Endothelial cell of umbilical vein (primary cell): ENCODE data around the gene LGI2. TPM values are rescaled to one million over a fixed set of nuclear protein-coding genes. Genes with fewer than 3 reads are reported as not detected.

Experiments used
- BruUV-seq: library from RNA; stranded (reverse); fragments of 400-500 nt; replicated peaks from 2 replicates; lab custom pipeline; 2021; lab: Mats Ljungman, UMichigan
- CTCF ChIA-PET: fragments of 300-600, 350-600 bp; sonication (Branson Sonifier 250); formaldehyde crosslinking; loops from one replicate; lab custom pipeline; 2021; ENCODE audit warnings: antibody characterized with exemption, inconsistent platforms; lab: Charles Lee
- POLR2A ChIA-PET: fragments of 300-600, 350-600 bp; sonication (Branson Sonifier 250); formaldehyde crosslinking; loops from one replicate; lab custom pipeline; 2021; ENCODE audit warnings: antibody characterized with exemption, inconsistent platforms; lab: Charles Lee
- DNase-seq: peaks from one replicate; pipeline ENCODE4 v3.0.0-alpha.2; 2011; ENCODE audit warnings: low read depth, low spot score
- FAIRE-seq: peaks from 2 replicates; lab custom pipeline; 2011; peaks lifted over from hg19 to GRCh38; lab: Jason Lieb, UNC
- H2AFZ ChIP-seq: 2 replicates; pipeline ENCODE4 v1.6.0; 2012; ENCODE audit warnings: low read depth, low read length, control low read depth, inconsistent platforms
- H3K27ac ChIP-seq: 2 replicates; pipeline ENCODE4 v1.5.1; 2011; ENCODE audit warnings: low read depth, mild to moderate bottlenecking, control low read depth, low read length, moderate library complexity; ENCODE audit not compliant: insufficient read depth
- H3K27me3 ChIP-seq, 2 experiments: 2 replicates each; pipeline versions ENCODE4 v1.6.0 to v1.6.1; 2011; ENCODE audit warnings: low read length in 2 of 2, mixed read lengths in 1 of 2; ENCODE audit not compliant: control insufficient read depth in 2 of 2, insufficient read depth in 2 of 2
- H3K36me3 ChIP-seq, 2 experiments: 2 replicates in 1 of 2; 3 replicates in 1 of 2; pipeline ENCODE4 v1.5.1; 2011; ENCODE audit warnings: low read length in 2 of 2, mild to moderate bottlenecking in 1 of 2, moderate library complexity in 1 of 2; ENCODE audit not compliant: control insufficient read depth in 2 of 2, insufficient read depth in 2 of 2; ENCODE audit errors: extremely low read depth in 1 of 2
- H3K4me1 ChIP-seq: 3 replicates; pipeline ENCODE4 v1.5.1; 2011; ENCODE audit warnings: mild to moderate bottlenecking, low read length; ENCODE audit not compliant: control insufficient read depth, insufficient read depth; ENCODE audit errors: extremely low read depth
- H3K4me2 ChIP-seq: 2 replicates; pipeline ENCODE4 v1.6.1; 2011; ENCODE audit warnings: low read length, control low read depth, mixed read lengths; ENCODE audit not compliant: insufficient read depth
- H3K4me3 ChIP-seq, 3 experiments: fragments of 200-600 bp in 1 of 3; sonication (generic), shearing (Covaris generic) in 1 of 3; replicated peaks in 1 of 3; 2 replicates each; pipeline ENCODE4 v1.5.1; 2011 to 2016; ENCODE audit warnings: control low read depth in 3 of 3, low read length in 3 of 3, mild to moderate bottlenecking in 2 of 3, inconsistent platforms in 1 of 3, low read depth in 1 of 3, moderate library complexity in 1 of 3; ENCODE audit not compliant: insufficient read depth in 1 of 3
- H3K79me2 ChIP-seq: 2 replicates; pipeline ENCODE4 v1.6.0; 2012; ENCODE audit warnings: low read length, inconsistent platforms; ENCODE audit not compliant: control insufficient read depth, insufficient read depth
- H3K9ac ChIP-seq: replicated peaks from 2 replicates; pipeline ENCODE3; 2011; ENCODE audit warnings: low read length, control low read depth; ENCODE audit not compliant: insufficient read depth; ENCODE audit errors: extremely low read depth
- H3K9me1 ChIP-seq: replicated peaks from 3 replicates; pipeline ENCODE4 v1.6.0; 2011; ENCODE audit warnings: mild to moderate bottlenecking, low read length; ENCODE audit not compliant: control insufficient read depth, insufficient read depth; ENCODE audit errors: extremely low read depth
- H3K9me3 ChIP-seq: replicated peaks from 2 replicates; pipeline ENCODE4 v1.5.1; 2012; ENCODE audit warnings: low read length, inconsistent platforms; ENCODE audit not compliant: control insufficient read depth, insufficient read depth
- H4K20me1 ChIP-seq: replicated peaks from 2 replicates; pipeline ENCODE3; 2011; ENCODE audit warnings: mild to moderate bottlenecking, low read length; ENCODE audit not compliant: control insufficient read depth, insufficient read depth; ENCODE audit errors: extremely low read depth
- EZH2 ChIP-seq: IDR thresholded peaks from 2 replicates; pipeline ENCODE4 v1.6.1; 2012; ENCODE audit warnings: borderline replicate concordance, low read depth, mild to moderate bottlenecking, moderate library complexity, low read length, inconsistent platforms; ENCODE audit not compliant: severe bottlenecking
- FOS ChIP-seq: IDR thresholded peaks from 2 replicates; pipeline ENCODE4 v1.6.1; 2011; ENCODE audit warnings: mild to moderate bottlenecking, low read length, moderate library complexity, borderline replicate concordance; ENCODE audit not compliant: insufficient read depth
- GATA2 ChIP-seq: IDR thresholded peaks from 2 replicates; pipeline ENCODE4 v1.7.0; 2011; ENCODE audit warnings: low read depth, mild to moderate bottlenecking, moderate library complexity, mixed read lengths, low read length; ENCODE audit not compliant: insufficient read length, insufficient read depth
- JUN ChIP-seq: IDR thresholded peaks from 2 replicates; pipeline ENCODE4 v1.6.1; 2011; ENCODE audit warnings: borderline replicate concordance, low read depth; ENCODE audit not compliant: insufficient read length, insufficient read depth
- POLR2A ChIP-seq: IDR thresholded peaks from 2 replicates; pipeline ENCODE4 v1.6.1; 2012; ENCODE audit warnings: low read depth, mild to moderate bottlenecking, control low read depth, low read length
- POLR2AphosphoS5 ChIP-seq: IDR thresholded peaks from 2 replicates; pipeline ENCODE4 v1.6.1; 2012; ENCODE audit warnings: low read depth, mild to moderate bottlenecking, control low read depth, low read length, moderate library complexity; ENCODE audit not compliant: insufficient read depth
- dilution Hi-C: fragments of 300-500 bp; cut with MboI; formaldehyde crosslinking; loops from one replicate; pipeline ENCODE4 v1.15.0; 2019; ENCODE audit warnings: low sequenced_read_pairs; ENCODE audit not compliant: extremely low pct_ligation_motif_present
- intact Hi-C: fragments of 100-400 bp; cut with micrococcal nuclease; formaldehyde crosslinking; loops from one replicate; pipeline ENCODE4 v1.10.0; 2022
- polyA plus RNA-seq, 4 experiments: library from polyadenylated mRNA; depleted of rRNA in 3 of 4; stranded (reverse) in 3 of 4; unstranded in 1 of 4; fragments of >200 nt; gene quantifications; 2 replicates each; pipeline versions ENCODE4 v1.2.1 to v1.2.3, GENCODE V29; 2011 to 2012; ENCODE audit warnings: missing spikeins in 1 of 4
- total RNA-seq: library from RNA; stranded (reverse); gene quantifications from 2 replicates; pipeline ENCODE4 v1.2.3, GENCODE V29; 2021
- TF ChIP-seq, protein P1 (sequence below), 2 donors: IDR thresholded peaks; 1 replicate in 1 of 2; 2 replicates in 1 of 2; pipeline ENCODE4 v1.5.1; 2011; ENCODE audit warnings: low read length in 2 of 2, mild to moderate bottlenecking in 2 of 2, moderate library complexity in 2 of 2, control low read depth in 1 of 2, inconsistent platforms in 1 of 2, low read depth in 1 of 2; ENCODE audit not compliant: insufficient read depth in 1 of 2; ENCODE audit errors: extremely low read depth in 1 of 2
- TF ChIP-seq, protein P2 (sequence below): IDR thresholded peaks from 2 replicates; pipeline ENCODE4 v1.6.1; 2011; ENCODE audit not compliant: insufficient read depth, insufficient read length

LGI2 gene
- total and polyA plus RNA-seq, 2 donors (not counting 3 experiments of a cell fraction or from before 2014, with no cell fraction given): not detected

DNA sequence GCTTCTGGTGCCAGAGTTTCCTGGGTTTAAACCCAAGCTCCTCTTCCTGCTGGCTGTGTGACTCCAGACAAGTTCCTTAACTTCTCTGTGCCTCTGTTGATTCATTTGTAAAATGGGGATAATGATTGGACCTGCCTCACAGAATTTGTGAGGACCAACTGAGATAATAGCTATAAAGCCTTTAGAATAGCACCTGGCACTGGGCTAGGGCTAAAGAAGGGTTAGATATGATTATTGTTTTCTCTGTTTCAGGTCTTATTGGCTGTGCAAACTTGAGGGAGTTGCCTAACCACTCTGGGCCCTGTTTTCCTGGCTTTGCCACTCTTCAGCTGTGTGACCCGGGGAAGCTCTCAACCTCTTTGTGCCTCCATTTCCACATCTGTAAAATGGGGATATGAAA lies 37.8 kb downstream of the LGI2 start:
- ChIA-PET POLR2A (no interaction called here), CTCF (interaction anchor here (1.0 to 7.4 kb wide), 4 partner anchors 8 to 505 kb away, joined by 3 to 114 read pairs (median 4); no protein-coding TSS in a partner anchor)
- BruUV-seq: no TSS peak

More for the DNA sequence above, 37.8 kb downstream of the LGI2 start:
- H3K79me2 ChIP-seq: no peaks in the 10 kb centered on the region
- H3K4me3 ChIP-seq: no peak overlapping the region
- H3K36me3 ChIP-seq: no peaks in the 10 kb centered on the region
- H3K27ac ChIP-seq: no peak overlapping the region
- H3K9me3 ChIP-seq: no peaks in the 10 kb centered on the region
- no peak overlapping the region for H3K9ac ChIP-seq
- no peaks in the 10 kb centered on the region for H3K27me3 ChIP-seq
- no peaks in the 10 kb centered on the region for H3K9me1 ChIP-seq
- no peak for DNase-seq
- no peaks in the 10 kb centered on the region for H4K20me1 ChIP-seq
- TF ChIP-seq POLR2AphosphoS5 (no peak), JUN (no peak), FOS (no peak), GATA2 (no peak), EZH2 (no peak), POLR2A (no peak)
- TF ChIP-seq, protein P1, sequence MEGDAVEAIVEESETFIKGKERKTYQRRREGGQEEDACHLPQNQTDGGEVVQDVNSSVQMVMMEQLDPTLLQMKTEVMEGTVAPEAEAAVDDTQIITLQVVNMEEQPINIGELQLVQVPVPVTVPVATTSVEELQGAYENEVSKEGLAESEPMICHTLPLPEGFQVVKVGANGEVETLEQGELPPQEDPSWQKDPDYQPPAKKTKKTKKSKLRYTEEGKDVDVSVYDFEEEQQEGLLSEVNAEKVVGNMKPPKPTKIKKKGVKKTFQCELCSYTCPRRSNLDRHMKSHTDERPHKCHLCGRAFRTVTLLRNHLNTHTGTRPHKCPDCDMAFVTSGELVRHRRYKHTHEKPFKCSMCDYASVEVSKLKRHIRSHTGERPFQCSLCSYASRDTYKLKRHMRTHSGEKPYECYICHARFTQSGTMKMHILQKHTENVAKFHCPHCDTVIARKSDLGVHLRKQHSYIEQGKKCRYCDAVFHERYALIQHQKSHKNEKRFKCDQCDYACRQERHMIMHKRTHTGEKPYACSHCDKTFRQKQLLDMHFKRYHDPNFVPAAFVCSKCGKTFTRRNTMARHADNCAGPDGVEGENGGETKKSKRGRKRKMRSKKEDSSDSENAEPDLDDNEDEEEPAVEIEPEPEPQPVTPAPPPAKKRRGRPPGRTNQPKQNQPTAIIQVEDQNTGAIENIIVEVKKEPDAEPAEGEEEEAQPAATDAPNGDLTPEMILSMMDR (IDR thresholded peaks at IDR 0.05; ENCODE audit: extremely low read depth in 1 of 2, insufficient read depth in 1 of 2, low read depth in 1 of 2, low read length in 2 of 2): no peak
- TF ChIP-seq, protein P2, sequence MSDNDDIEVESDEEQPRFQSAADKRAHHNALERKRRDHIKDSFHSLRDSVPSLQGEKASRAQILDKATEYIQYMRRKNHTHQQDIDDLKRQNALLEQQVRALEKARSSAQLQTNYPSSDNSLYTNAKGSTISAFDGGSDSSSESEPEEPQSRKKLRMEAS: no peak
- no peak overlapping the region for H3K4me2 ChIP-seq
- H2AFZ ChIP-seq: no peak overlapping the region
- dilution Hi-C loops: no loop called here
- intact Hi-C loops: loop anchor here (5.0 kb wide), 3 partner anchors 239 to 521 kb away; partner anchors contain the start of genes DHX15 and PI4K2B
- peaks cover 19% of the 10 kb centered on the region for H3K4me1 ChIP-seq
- FAIRE-seq: no peak
